ENCODE measurements around the gene OR13C8. TPM values are rescaled to one million over a fixed set of nuclear protein-coding genes. Genes with fewer than 3 reads are reported as not detected.

Gene OR13C8
- total and polyA plus RNA-seq, 2 of the 8 experiments (the other 6 are each of a cell fraction or from before 2014, with no cell fraction given), result not detected

DNA sequence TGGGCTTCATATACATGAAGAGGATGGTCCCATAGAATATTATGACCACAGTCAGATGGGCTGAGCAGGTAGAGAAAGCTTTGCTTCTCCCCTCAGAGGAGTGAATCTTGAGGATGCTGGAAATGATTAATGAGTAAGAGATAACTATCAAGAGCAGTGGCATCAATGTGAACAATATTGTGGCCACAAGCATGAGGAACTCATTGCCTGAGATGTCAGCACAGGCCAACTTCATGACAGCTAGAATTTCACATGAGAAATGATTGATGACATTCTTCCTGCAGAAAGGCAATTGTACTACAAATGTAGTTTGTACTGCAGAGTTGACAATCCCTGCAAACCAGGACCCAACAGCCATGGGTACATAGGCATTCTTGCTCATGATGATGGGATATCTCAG lies 48.5 kb downstream of the OR13C8 start:
- Histone ChIP-seq H2BK120ac (replicated peaks; ENCODE audit: low read depth, low read length) (no peak overlapping the region), H2AK5ac (ENCODE audit: low read depth, low read length) (no peak overlapping the region)

More for the DNA sequence above, 48.5 kb downstream of the OR13C8 start:
- DNase-seq (ENCODE audit: low read depth in 1 of 2, low spot score in 2 of 2) (no peak), FAIRE-seq (no peak)
- Histone ChIP-seq H3K79me2 (ENCODE audit: control insufficient read depth in 1 of 2, insufficient read depth in 2 of 2, low read length in 2 of 2) (no peaks in the 10 kb centered on the region), H4K5ac (ENCODE audit: insufficient read length, low read depth, low read length) (no peak overlapping the region), H3K9ac (replicated peaks in 1 of 4; ENCODE audit: extremely low read depth in 1 of 4, low read depth in 3 of 4, low read length in 3 of 4) (no peak overlapping the region), H3K4me3 (ENCODE audit: extremely low read depth in 1 of 4, insufficient read depth in 2 of 4, low read depth in 3 of 4, low read length in 4 of 4) (no peak overlapping the region), H3K23ac (ENCODE audit: insufficient read length) (no peak overlapping the region), H2BK12ac (ENCODE audit: low read depth, low read length) (no peak overlapping the region), H2BK5ac (ENCODE audit: low read depth, low read length) (no peak overlapping the region), H2BK15ac (ENCODE audit: low read length) (no peak overlapping the region), H4K20me1 (replicated peaks in 1 of 2; ENCODE audit: control insufficient read depth in 1 of 2, insufficient read depth in 2 of 2, low read length in 2 of 2) (no peaks in the 10 kb centered on the region), H3K36me3 (ENCODE audit: control insufficient read depth in 2 of 4, insufficient read depth in 4 of 4, low read length in 3 of 4) (no peaks in the 10 kb centered on the region), H3K27ac (ENCODE audit: low read depth, low read length) (no peak overlapping the region), H3K4ac (replicated peaks; ENCODE audit: insufficient read length, low read depth, low read length) (no peak overlapping the region), H3K4me1 (replicated peaks in 1 of 4; ENCODE audit: control insufficient read depth in 3 of 4, insufficient read depth in 4 of 4, low read length in 3 of 4) (no peaks in the 10 kb centered on the region), H3K18ac (ENCODE audit: extremely low read depth, low read length) (no peak overlapping the region), H3K14ac (ENCODE audit: insufficient read length) (no peak overlapping the region), H4K91ac (replicated peaks; ENCODE audit: insufficient read length, low read length) (no peak overlapping the region), H2AFZ (ENCODE audit: low read length) (no peak overlapping the region), H3K4me2 (ENCODE audit: insufficient read depth in 1 of 2, low read depth in 2 of 2, low read length in 2 of 2) (no peak overlapping the region), H3K9me3 (ENCODE audit: insufficient read depth in 2 of 2, low read depth in 1 of 2, low read length in 1 of 2) (no peaks in the 10 kb centered on the region), H3K27me3 (replicated peaks in 1 of 4; ENCODE audit: control insufficient read depth in 3 of 4, extremely low read depth in 1 of 4, insufficient read depth in 3 of 4, low read length in 3 of 4) (no peaks in the 10 kb centered on the region), H3K56ac (replicated peaks; ENCODE audit: insufficient read length, low read depth, low read length) (no peak overlapping the region), H3K23me2 (ENCODE audit: low read depth, low read length) (no peaks in the 10 kb centered on the region; the same call in 1 of the 2 replicates), H3K79me1 (ENCODE audit: low read depth, low read length) (no peaks in the 10 kb centered on the region), H4K8ac (ENCODE audit: extremely low read depth, insufficient read depth, low read length) (no peak overlapping the region), H2BK20ac (ENCODE audit: low read length) (no peak overlapping the region)
- TF ChIP-seq GTF2F1 (IDR thresholded peaks at IDR 0.05; ENCODE audit: borderline replicate concordance, low read depth, low read length), result no peak
- no peak for TF ChIP-seq RXRA (IDR thresholded peaks at IDR 0.05; ENCODE audit: insufficient read depth, low read depth, low read length)
- no peak for TF ChIP-seq SAP30 (IDR thresholded peaks at IDR 0.05; ENCODE audit: insufficient read depth, insufficient replicate concordance, low read length)
- no peak for TF ChIP-seq SRF (IDR thresholded peaks at IDR 0.05; ENCODE audit: low read depth, low read length)
- CTCF ChIA-PET (ENCODE audit: partially characterized antibody), result no interaction called here
- POLR2A ChIA-PET (ENCODE audit: partially characterized antibody), result no interaction called here
